Fibroblast of villous mesenchyme (primary cell): ENCODE measurements around the gene IL11RA. TPM values are rescaled to one million over a fixed set of nuclear protein-coding genes. Genes with fewer than 3 reads are reported as not detected.

Experiments
- DNase-seq: peaks from one replicate; pipeline ENCODE4 v3.0.0-alpha.2; 2010; ENCODE audit warnings: low read depth
- H3K4me3 ChIP-seq: 2 replicates; pipeline ENCODE4 v1.5.1; 2011; ENCODE audit warnings: low read depth, mild to moderate bottlenecking, low read length
- CTCF ChIP-seq: IDR thresholded peaks from 2 replicates; pipeline ENCODE4 v1.5.1; 2012; ENCODE audit warnings: low read depth, mild to moderate bottlenecking, low read length; ENCODE audit not compliant: insufficient read depth
- total RNA-seq: library from RNA; depleted of rRNA; stranded (reverse); fragments of >200 nt; gene quantifications from 2 replicates; pipeline ENCODE4 v1.2.3, GENCODE V29; 2012

The IL11RA gene
- total RNA-seq, 1 donor = 8.2 TPM

GRCh38 chr9:34686732-34687131 lies 34.7 kb downstream of the IL11RA start:
- no peak overlapping the region for H3K4me3 ChIP-seq
- DNase-seq = no peak
- no peak for TF ChIP-seq CTCF

GRCh38 chr9:34687276-34688030 lies 35.5 kb downstream of the IL11RA start:
- DNase-seq = no peak
- no peak overlapping the region for H3K4me3 ChIP-seq
- no peak for TF ChIP-seq CTCF

- TF ChIP-seq CTCF = no peak
- DNase-seq = no peak
- H3K4me3 ChIP-seq = no peak overlapping the region
Measured at GRCh38 chr9:34688329-34689115, 36.5 kb downstream of the IL11RA start.

- TF ChIP-seq CTCF = no peak
- no peak for DNase-seq
- no peak overlapping the region for H3K4me3 ChIP-seq
Measured at GRCh38 chr9:34689116-34689470, 37.1 kb downstream of the IL11RA start.

- no peak for DNase-seq
- no peak for TF ChIP-seq CTCF
- no peak overlapping the region for H3K4me3 ChIP-seq
Measured at GRCh38 chr9:34689512-34689911, 37.5 kb downstream of the IL11RA start.

GRCh38 chr9:34690983-34691935 lies 39.3 kb downstream of the IL11RA start, which contains the start of gene CCL19:
Gene CCL19, minus strand, starts transcription at chr9:34691276. Its CDS starts 137 bp downstream, at chr9:34691139.
- no peak for TF ChIP-seq CTCF
- no peak for DNase-seq
- no peak within 1 kb of the TSS for H3K4me3 ChIP-seq
